Measurements from ENCODE around the gene PEX13. TPM values are rescaled to one million over a fixed set of nuclear protein-coding genes. Genes with fewer than 3 reads are reported as not detected.
"Not testable (repeated sequence)": the region's sequence is repeated elsewhere in the genome, so short reads cannot be mapped to it uniquely, and the experiment has no call there.

The PEX13 gene
- total RNA-seq, 4 donors from 2014 or later, result 21.0 to 42.3 (median 26.2) TPM

DNA sequence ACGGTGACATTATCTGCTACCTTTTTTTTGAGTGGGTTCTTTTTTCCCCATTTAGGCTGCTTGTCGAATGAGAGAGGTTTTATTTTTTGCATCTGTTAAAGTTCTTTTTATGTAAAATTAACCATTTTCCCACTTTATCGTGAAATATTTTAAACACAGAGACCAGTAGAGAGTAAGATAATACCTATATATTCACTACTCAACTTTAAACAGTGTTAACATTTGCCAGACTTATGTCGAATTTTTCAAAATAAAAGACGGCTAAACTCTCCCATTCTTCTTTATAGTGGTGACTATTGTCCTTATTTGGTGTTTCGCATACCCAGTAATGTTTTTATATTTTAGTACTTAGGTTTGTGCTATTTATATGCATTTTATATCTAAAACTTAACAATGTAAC, 1.3 kb downstream of the PEX13 start:
- intact Hi-C loops (cut with DNase I), result loop anchor here (5.0 kb wide), 1 partner anchor 136 kb away; the partner anchor contains the start of gene REL
- no peak for DNase-seq (ENCODE audit: extremely low spot score)
- WGBS, result 30% methylated on average over 6 of the region's 6 CpGs
- peaks cover 25 to 54% (median 44%) of the 10 kb centered on the region in 4 donors for H3K4me1 ChIP-seq
- H3K27me3 ChIP-seq, result no peaks in the 10 kb centered on the region
- peak overlapping the region; percentile 84 to 96 (median 94) for H3K4me3 ChIP-seq
- H3K9me3 ChIP-seq, result no peaks in the 10 kb centered on the region
- TF ChIP-seq POLR2A (IDR thresholded peaks at IDR 0.05; ENCODE audit: low read depth) (no peak), CTCF (IDR thresholded peaks at IDR 0.05) (no peak), POLR2AphosphoS5 (IDR thresholded peaks at IDR 0.05) (no peak), EP300 (IDR thresholded peaks at IDR 0.05) (no peak)
- H3K36me3 ChIP-seq, result peaks cover 0 to 23% (median 2%) of the 10 kb centered on the region in 4 donors
- peak overlapping the region; percentile 88 to 95 (median 92) for H3K27ac ChIP-seq (replicated peaks in 1 of 4)

DNA sequence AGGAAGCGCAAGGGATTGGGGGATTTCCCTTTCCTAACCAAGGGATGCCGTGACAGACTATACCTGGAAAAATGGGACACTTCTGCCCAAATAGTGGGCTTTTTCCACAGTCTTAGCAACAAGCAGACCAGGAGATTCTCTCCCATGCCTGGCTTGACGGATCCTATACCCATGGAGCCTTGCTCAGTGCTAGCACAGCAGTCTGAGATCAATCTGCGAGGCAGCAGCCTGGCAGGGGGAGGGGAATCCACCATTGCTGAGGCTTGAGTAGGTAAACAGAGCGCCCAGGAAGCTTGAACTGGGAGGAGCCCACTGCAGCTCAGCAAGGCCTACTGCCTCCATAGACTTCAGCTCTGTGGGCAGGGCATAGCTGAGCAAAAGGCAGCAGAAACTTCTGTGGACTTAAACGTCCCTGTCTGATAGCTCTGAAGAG, 3.7 kb downstream of the PEX13 start:
- no peak overlapping the region for H3K4me3 ChIP-seq
- H3K9me3 ChIP-seq, result no peaks in the 10 kb centered on the region
- peaks cover 0 to 27% (median 2%) of the 10 kb centered on the region in 4 donors for H3K36me3 ChIP-seq
- intact Hi-C loops (cut with DNase I), result no loop called here
- no peak for TF ChIP-seq POLR2A (IDR thresholded peaks at IDR 0.05; ENCODE audit: low read depth)
- no peak for TF ChIP-seq POLR2AphosphoS5 (IDR thresholded peaks at IDR 0.05)
- TF ChIP-seq EP300 (IDR thresholded peaks at IDR 0.05), result no peak
- no peak for TF ChIP-seq CTCF (IDR thresholded peaks at IDR 0.05)
- H3K4me1 ChIP-seq, result peaks cover 25 to 49% (median 43%) of the 10 kb centered on the region in 4 donors
- H3K27ac ChIP-seq (replicated peaks in 1 of 4), result no peak overlapping the region
- no peak for DNase-seq (ENCODE audit: extremely low spot score)
- WGBS, result 87% methylated on average over 6 of the region's 6 CpGs
- no peaks in the 10 kb centered on the region for H3K27me3 ChIP-seq

- peaks cover 21 to 41% (median 35%) of the 10 kb centered on the region in 4 donors for H3K4me1 ChIP-seq
- WGBS, result 96% methylated on average over 4 of the region's 4 CpGs
- no peaks in the 10 kb centered on the region for H3K27me3 ChIP-seq
- DNase-seq (ENCODE audit: extremely low spot score), result no peak
- TF ChIP-seq POLR2AphosphoS5 (IDR thresholded peaks at IDR 0.05) (no peak), EP300 (IDR thresholded peaks at IDR 0.05) (no peak), CTCF (IDR thresholded peaks at IDR 0.05) (no peak), POLR2A (IDR thresholded peaks at IDR 0.05; ENCODE audit: low read depth) (no peak)
- no peak overlapping the region for H3K27ac ChIP-seq (replicated peaks in 1 of 4)
- H3K36me3 ChIP-seq, result peaks cover 0 to 27% (median 6%) of the 10 kb centered on the region in 4 donors
- no peaks in the 10 kb centered on the region for H3K9me3 ChIP-seq
- no peak overlapping the region for H3K4me3 ChIP-seq
- intact Hi-C loops (cut with DNase I), result no loop called here
Observed at GRCh38 chr2:61023670-61024069, 6.2 kb downstream of the PEX13 start.

GRCh38 chr2:61029533-61029932, 12.0 kb downstream of the PEX13 start:
- Histone ChIP-seq H3K9me3 (no peaks in the 10 kb centered on the region), H3K27me3 (no peaks in the 10 kb centered on the region), H3K4me1 (peaks cover 0 to 13% (median 8%) of the 10 kb centered on the region in 4 donors), H3K36me3 (peaks cover 17 to 45% (median 33%) of the 10 kb centered on the region in 4 donors), H3K27ac (replicated peaks in 1 of 4) (no peak overlapping the region), H3K4me3 (no peak overlapping the region)
- 89% methylated on average over 3 of the region's 3 CpGs for WGBS
- TF ChIP-seq POLR2A (IDR thresholded peaks at IDR 0.05; ENCODE audit: low read depth), result no peak
- TF ChIP-seq EP300 (IDR thresholded peaks at IDR 0.05), result no peak
- TF ChIP-seq POLR2AphosphoS5 (IDR thresholded peaks at IDR 0.05), result no peak
- no peak for TF ChIP-seq CTCF (IDR thresholded peaks at IDR 0.05)
- intact Hi-C loops (cut with DNase I), result no loop called here
- no peak for DNase-seq (ENCODE audit: extremely low spot score)

DNA sequence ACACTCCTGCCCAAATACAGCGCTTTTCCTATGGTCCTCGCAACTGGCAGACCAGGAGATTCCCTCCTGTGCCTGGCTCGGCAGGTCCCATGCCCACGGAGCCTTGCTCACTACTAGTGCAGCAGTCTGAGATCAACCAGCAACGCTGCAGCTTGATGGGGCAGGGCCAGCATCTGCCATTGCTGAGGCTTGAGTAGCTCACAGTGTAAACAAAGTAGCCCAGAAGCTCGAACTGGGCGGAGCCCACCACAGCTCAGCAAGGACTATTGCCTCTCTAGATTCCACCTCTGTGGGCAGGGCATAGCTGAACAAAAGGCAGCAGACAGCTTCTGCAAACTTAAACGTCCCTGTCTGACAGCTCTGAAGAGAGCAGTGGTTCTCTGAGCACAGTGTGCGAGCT, 17.1 kb downstream of the PEX13 start:
- H3K9me3 ChIP-seq; H3K27ac ChIP-seq (replicated peaks in 1 of 4); H3K4me3 ChIP-seq; H3K27me3 ChIP-seq; DNase-seq (ENCODE audit: extremely low spot score); intact Hi-C loops (cut with DNase I); H3K4me1 ChIP-seq: not testable (repeated sequence)
- 95% methylated on average over 4 of the region's 9 CpGs for WGBS
- peaks cover 25 to 49% (median 45%) of the 10 kb centered on the region in 4 donors for H3K36me3 ChIP-seq

- H3K36me3 ChIP-seq, result peaks cover 21 to 41% (median 36%) of the 10 kb centered on the region in 4 donors
- WGBS, result 100% methylated on average over 2 of the region's 2 CpGs
- DNase-seq (ENCODE audit: extremely low spot score); H3K4me1 ChIP-seq; H3K27ac ChIP-seq (replicated peaks in 1 of 4); H3K4me3 ChIP-seq; intact Hi-C loops (cut with DNase I); H3K27me3 ChIP-seq; H3K9me3 ChIP-seq: not testable (repeated sequence)
Observed at GRCh38 chr2:61036643-61037042, 19.1 kb downstream of the PEX13 start.

Measured in esophagus muscularis mucosa (tissue), 4 donors.